Measurements from ENCODE around the gene FSTL4. TPM values are rescaled to one million over a fixed set of nuclear protein-coding genes. Genes with fewer than 3 reads are reported as not detected.

FSTL4 gene
- total RNA-seq, 4 donors from 2014 or later = 0.18 to 0.27 (median 0.20) TPM; not detected in 1

DNA sequence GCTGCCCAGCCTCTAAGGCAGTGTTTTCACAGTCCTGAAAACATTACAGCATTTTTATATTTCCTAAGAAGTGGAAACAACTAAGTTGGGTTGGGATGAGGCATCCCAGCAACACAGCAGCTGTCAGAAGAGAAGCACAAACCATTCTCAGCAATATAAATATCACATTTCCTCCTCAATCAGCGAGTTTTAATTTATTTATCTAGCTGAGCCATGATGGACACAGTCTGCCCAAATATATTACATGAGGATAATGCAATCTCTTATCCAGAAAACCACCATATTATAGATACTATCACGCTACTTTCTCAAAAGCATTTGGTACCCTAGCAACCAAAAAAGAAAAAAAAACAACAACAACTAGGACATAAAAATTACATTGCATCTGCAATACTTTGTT is 158.5 kb downstream of the FSTL4 start:
- TF ChIP-seq POLR2A (IDR thresholded peaks at IDR 0.05) = no peak
- TF ChIP-seq, protein P1, sequence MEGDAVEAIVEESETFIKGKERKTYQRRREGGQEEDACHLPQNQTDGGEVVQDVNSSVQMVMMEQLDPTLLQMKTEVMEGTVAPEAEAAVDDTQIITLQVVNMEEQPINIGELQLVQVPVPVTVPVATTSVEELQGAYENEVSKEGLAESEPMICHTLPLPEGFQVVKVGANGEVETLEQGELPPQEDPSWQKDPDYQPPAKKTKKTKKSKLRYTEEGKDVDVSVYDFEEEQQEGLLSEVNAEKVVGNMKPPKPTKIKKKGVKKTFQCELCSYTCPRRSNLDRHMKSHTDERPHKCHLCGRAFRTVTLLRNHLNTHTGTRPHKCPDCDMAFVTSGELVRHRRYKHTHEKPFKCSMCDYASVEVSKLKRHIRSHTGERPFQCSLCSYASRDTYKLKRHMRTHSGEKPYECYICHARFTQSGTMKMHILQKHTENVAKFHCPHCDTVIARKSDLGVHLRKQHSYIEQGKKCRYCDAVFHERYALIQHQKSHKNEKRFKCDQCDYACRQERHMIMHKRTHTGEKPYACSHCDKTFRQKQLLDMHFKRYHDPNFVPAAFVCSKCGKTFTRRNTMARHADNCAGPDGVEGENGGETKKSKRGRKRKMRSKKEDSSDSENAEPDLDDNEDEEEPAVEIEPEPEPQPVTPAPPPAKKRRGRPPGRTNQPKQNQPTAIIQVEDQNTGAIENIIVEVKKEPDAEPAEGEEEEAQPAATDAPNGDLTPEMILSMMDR (IDR thresholded peaks at IDR 0.05 in 4 of 5, conservative IDR thresholded peaks at IDR 0.05 in 1 of 5) = no peak
- Histone ChIP-seq H3K9me3 (no peaks in the 10 kb centered on the region), H3K36me3 (no peaks in the 10 kb centered on the region), H3K27ac (no peak overlapping the region), H3K4me3 (no peak overlapping the region), H3K27me3 (no peaks in the 10 kb centered on the region), H3K4me1 (no peaks in the 10 kb centered on the region)
- no peak for ATAC-seq
- in situ Hi-C loops (cut with MboI; ENCODE audit: low sequenced_read_pairs in 4 of 4) = no loop called here
- DNase-seq = no peak
- intact Hi-C loops (cut with DNase I; ENCODE audit: low total_unique reads) = no loop called here

DNA sequence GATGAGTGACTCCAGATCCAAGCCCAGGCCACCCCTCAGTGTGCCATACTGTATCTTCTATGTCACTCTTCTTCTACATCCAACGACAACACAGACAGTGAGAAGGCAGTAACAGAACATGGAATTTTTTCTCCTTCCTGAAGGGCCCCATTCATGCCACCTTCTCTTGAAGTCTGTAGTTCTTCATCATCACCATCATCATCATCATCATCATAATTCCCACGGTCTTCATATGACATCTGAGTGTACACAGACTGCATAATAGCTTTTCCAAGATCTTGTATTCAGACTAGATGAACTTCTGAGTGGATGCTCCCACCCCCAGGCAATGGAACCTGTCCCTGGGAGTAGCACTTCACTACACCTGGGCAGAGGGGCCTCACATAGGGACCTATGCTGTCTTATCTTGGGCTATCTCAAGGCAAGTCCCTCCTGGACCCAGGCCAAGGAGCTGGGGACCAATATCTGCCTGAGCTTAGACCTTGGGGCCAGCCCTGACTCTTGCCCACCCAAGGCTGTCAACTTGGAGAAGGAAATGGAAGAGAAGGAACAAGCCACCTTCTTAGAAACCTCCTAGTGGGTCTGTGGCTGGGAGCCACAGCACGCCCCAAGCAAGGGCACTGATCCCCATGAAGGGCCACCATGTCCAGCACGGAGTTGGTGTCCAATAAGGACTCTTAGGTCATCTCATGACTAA is 159.1 kb downstream of the FSTL4 start:
- in situ Hi-C loops (cut with MboI; ENCODE audit: low sequenced_read_pairs in 4 of 4) = no loop called here
- Histone ChIP-seq H3K36me3 (no peaks in the 10 kb centered on the region), H3K4me3 (no peak overlapping the region), H3K27ac (no peak overlapping the region), H3K4me1 (no peaks in the 10 kb centered on the region), H3K27me3 (no peaks in the 10 kb centered on the region), H3K9me3 (no peaks in the 10 kb centered on the region)
- intact Hi-C loops (cut with DNase I; ENCODE audit: low total_unique reads) = no loop called here
- TF ChIP-seq POLR2A (IDR thresholded peaks at IDR 0.05) = no peak
- TF ChIP-seq, protein P1 (IDR thresholded peaks at IDR 0.05 in 4 of 5, conservative IDR thresholded peaks at IDR 0.05 in 1 of 5) = no peak
- no peak for DNase-seq
- ATAC-seq = no peak

DNA sequence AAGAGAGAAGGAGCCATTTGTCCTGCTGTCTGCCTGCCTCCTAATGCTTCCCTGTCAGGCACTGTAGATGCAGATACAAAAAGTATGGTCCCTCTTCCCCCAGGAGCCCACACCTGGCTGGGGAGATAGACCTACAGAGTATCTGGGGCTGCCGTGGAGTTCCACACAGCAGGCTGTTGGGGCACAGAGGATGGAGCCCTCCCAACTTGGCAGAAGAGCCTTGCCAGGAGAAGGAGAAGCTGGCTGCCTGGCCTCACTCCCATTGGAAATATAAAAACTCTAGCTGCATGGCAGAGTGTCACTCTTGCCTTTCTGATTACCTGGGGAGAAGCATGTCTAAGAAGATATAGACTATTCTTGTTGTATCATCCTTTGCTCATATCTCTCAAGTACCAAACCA is 160.4 kb downstream of the FSTL4 start:
- in situ Hi-C loops (cut with MboI; ENCODE audit: low sequenced_read_pairs in 4 of 4) = no loop called here

DNA sequence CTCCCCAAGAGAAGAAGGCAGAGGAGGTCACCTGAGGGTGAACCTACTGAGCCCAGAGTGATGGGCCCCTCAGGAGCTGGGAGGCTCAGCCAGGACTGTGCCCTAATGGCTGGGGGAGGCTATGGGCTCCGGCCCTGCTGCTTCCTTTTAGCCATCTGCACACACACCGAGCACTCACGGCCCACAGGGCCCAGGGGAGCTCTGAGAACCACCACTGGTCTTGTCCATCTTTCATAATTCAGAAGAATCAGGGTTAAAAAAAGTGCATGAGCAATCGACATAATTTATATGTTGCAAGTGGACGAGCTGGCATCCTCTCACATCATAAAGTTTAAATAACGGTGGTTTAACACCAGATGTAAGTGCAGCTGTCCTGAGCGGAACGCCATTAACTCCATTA is 162.1 kb downstream of the FSTL4 start:
- H3K27ac ChIP-seq = no peak overlapping the region
- no peak for DNase-seq
- H3K4me1 ChIP-seq = no peaks in the 10 kb centered on the region
- no peaks in the 10 kb centered on the region for H3K36me3 ChIP-seq
- ATAC-seq = no peak
- H3K27me3 ChIP-seq = no peaks in the 10 kb centered on the region
- no peak overlapping the region for H3K4me3 ChIP-seq
- in situ Hi-C loops (cut with MboI; ENCODE audit: low sequenced_read_pairs in 4 of 4) (no loop called here), intact Hi-C loops (cut with DNase I; ENCODE audit: low total_unique reads) (no loop called here)
- no peak for TF ChIP-seq POLR2A (IDR thresholded peaks at IDR 0.05)
- TF ChIP-seq, protein P1 (IDR thresholded peaks at IDR 0.05 in 4 of 5, conservative IDR thresholded peaks at IDR 0.05 in 1 of 5) = no peak
- H3K9me3 ChIP-seq = no peaks in the 10 kb centered on the region

More for the DNA sequence above, 160.4 kb downstream of the FSTL4 start:
- no peak for TF ChIP-seq POLR2A (IDR thresholded peaks at IDR 0.05)
- TF ChIP-seq, protein P1 (IDR thresholded peaks at IDR 0.05 in 4 of 5, conservative IDR thresholded peaks at IDR 0.05 in 1 of 5) = no peak
- H3K4me1 ChIP-seq = no peaks in the 10 kb centered on the region
- intact Hi-C loops (cut with DNase I; ENCODE audit: low total_unique reads) = no loop called here
- no peak for DNase-seq
- H3K36me3 ChIP-seq = no peaks in the 10 kb centered on the region
- no peak for ATAC-seq
- no peaks in the 10 kb centered on the region for H3K9me3 ChIP-seq
- H3K27me3 ChIP-seq = no peaks in the 10 kb centered on the region
- no peak overlapping the region for H3K27ac ChIP-seq
- H3K4me3 ChIP-seq = no peak overlapping the region

DNA sequence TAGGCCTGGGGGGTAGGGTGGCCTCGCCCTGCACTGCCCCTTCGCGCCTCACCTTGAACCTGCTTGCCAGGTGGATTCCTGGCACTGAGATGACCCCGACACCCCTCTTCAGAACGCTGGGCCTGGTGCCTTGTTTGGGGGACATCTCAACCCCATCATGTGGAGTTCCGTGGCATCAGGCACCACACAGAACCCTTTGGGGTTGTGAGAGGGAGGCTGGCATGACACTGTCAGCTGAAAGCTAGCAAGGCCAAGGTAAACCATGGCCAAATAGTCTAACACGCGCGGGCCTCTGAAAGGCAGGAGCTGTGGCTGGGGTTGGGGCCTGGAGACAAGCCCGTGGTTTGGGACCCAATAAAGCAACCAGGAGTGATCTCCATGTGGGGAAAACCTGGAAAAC is 163.2 kb downstream of the FSTL4 start:
- no peak for ATAC-seq
- in situ Hi-C loops (cut with MboI; ENCODE audit: low sequenced_read_pairs in 4 of 4) (loop anchor here in 1 of 4 donors (25.0 kb wide), 1 partner anchor 438 kb away; no protein-coding TSS in a partner anchor), intact Hi-C loops (cut with DNase I; ENCODE audit: low total_unique reads) (no loop called here)
- Histone ChIP-seq H3K27me3 (no peaks in the 10 kb centered on the region), H3K36me3 (no peaks in the 10 kb centered on the region), H3K27ac (no peak overlapping the region), H3K9me3 (no peaks in the 10 kb centered on the region), H3K4me3 (no peak overlapping the region), H3K4me1 (no peaks in the 10 kb centered on the region)
- TF ChIP-seq, protein P1 (IDR thresholded peaks at IDR 0.05 in 4 of 5, conservative IDR thresholded peaks at IDR 0.05 in 1 of 5) = no peak
- TF ChIP-seq POLR2A (IDR thresholded peaks at IDR 0.05) = no peak
- no peak for DNase-seq

Data from gastrocnemius medialis (tissue), 4 donors.